B cell (primary cell): Measurements from ENCODE around the gene MEGF8. TPM values are rescaled to one million over a fixed set of nuclear protein-coding genes. Genes with fewer than 3 reads are reported as not detected.

Experiments used
- ATAC-seq: fragments of 200-7000 bp; cut with Tn5 transposase; one replicate; pipeline ENCODE4 v1.10.0; 2021; ENCODE audit warnings: low read depth, mild to moderate bottlenecking, moderate number of reproducible peaks, moderate library complexity
- CTCF ChIA-PET: fragments of 350-600 bp; sonication (Branson Sonifier 250); formaldehyde crosslinking; loops from one replicate; lab custom pipeline; 2021; ENCODE audit warnings: antibody characterized with exemption, inconsistent platforms; lab: Charles Lee
- POLR2A ChIA-PET: fragments of 350-600 bp; sonication (Branson Sonifier 250); formaldehyde crosslinking; loops from one replicate; lab custom pipeline; 2021; ENCODE audit warnings: antibody characterized with exemption; lab: Charles Lee
- DNase-seq: peaks from one replicate; pipeline ENCODE4 v3.0.0; 2013
- H2AFZ ChIP-seq: 2 replicates; pipeline ENCODE4 v1.6.1; 2012; ENCODE audit warnings: mild to moderate bottlenecking, low read depth, low read length; ENCODE audit not compliant: insufficient read depth, poor library complexity, severe bottlenecking
- H3K27ac ChIP-seq, 2 donors: 1 replicate in 1 of 2; 2 replicates in 1 of 2; pipeline ENCODE4 v1.5.1; 2012 to 2013; ENCODE audit warnings: low read length in 2 of 2, mild to moderate bottlenecking in 2 of 2, moderate library complexity in 1 of 2
- H3K27me3 ChIP-seq, 4 experiments: fragments of 200-600 bp in 1 of 4; sonication (generic) in 1 of 4; replicated peaks in 1 of 4; 1 replicate in 2 of 4; 2 replicates in 2 of 4; pipeline versions ENCODE4 v1.6.1 to v1.7.0; 2013 to 2016; ENCODE audit warnings: low read length in 3 of 4, mild to moderate bottlenecking in 2 of 4, mixed read lengths in 1 of 4, moderate library complexity in 1 of 4; ENCODE audit not compliant: insufficient read depth in 4 of 4, control insufficient read depth in 3 of 4; ENCODE audit errors: control extremely low read depth in 1 of 4
- H3K36me3 ChIP-seq, 2 experiments: replicated peaks in 1 of 2; 1 replicate in 1 of 2; 2 replicates in 1 of 2; pipeline versions ENCODE4 v1.6.1 to v1.7.1; 2013; ENCODE audit warnings: low read length in 1 of 2; ENCODE audit not compliant: insufficient read depth in 2 of 2, control insufficient read depth in 1 of 2; ENCODE audit errors: control extremely low read depth in 1 of 2, extremely low read depth in 1 of 2
- H3K4me1 ChIP-seq, 2 donors: fragments of 200-600 bp in 1 of 2; sonication (generic) in 1 of 2; 1 replicate in 1 of 2; 2 replicates in 1 of 2; pipeline versions ENCODE4 v1.5.1 to v1.6.1; 2013 to 2017; ENCODE audit warnings: low read length in 2 of 2; ENCODE audit not compliant: control insufficient read depth in 2 of 2, insufficient read depth in 2 of 2
- H3K4me2 ChIP-seq: replicated peaks from 2 replicates; pipeline ENCODE3; 2012; ENCODE audit warnings: mild to moderate bottlenecking, low read depth, low read length; ENCODE audit not compliant: poor library complexity, severe bottlenecking
- H3K4me3 ChIP-seq, 5 experiments: fragments of 200-600 bp in 1 of 5; sonication (generic) in 1 of 5; 1 replicate in 3 of 5; 2 replicates in 2 of 5; pipeline versions ENCODE4 v1.5.1 to v1.7.0; 2011 to 2016; ENCODE audit warnings: low read length in 4 of 5, mild to moderate bottlenecking in 4 of 5, low read depth in 2 of 5, control low read depth in 1 of 5, moderate library complexity in 1 of 5; ENCODE audit not compliant: insufficient read depth in 1 of 5; ENCODE audit errors: control extremely low read depth in 1 of 5, extremely low read depth in 1 of 5
- H3K79me2 ChIP-seq: fragments of 200-600 bp; sonication (generic); one replicate; pipeline ENCODE4 v1.6.0; 2016; ENCODE audit warnings: low read length; ENCODE audit not compliant: control insufficient read depth, insufficient read depth
- H3K9ac ChIP-seq: fragments of 200-600 bp; sonication (generic); 2 replicates; pipeline ENCODE4 v1.6.1; 2017; ENCODE audit warnings: mild to moderate bottlenecking, low read length, moderate library complexity
- H3K9me3 ChIP-seq, 3 donors: one replicate each; pipeline versions ENCODE4 v1.6.1 to v1.7.1; 2013; ENCODE audit warnings: low read length in 2 of 3; ENCODE audit not compliant: control insufficient read depth in 2 of 3, insufficient read depth in 1 of 3; ENCODE audit errors: control extremely low read depth in 1 of 3
- H4K20me1 ChIP-seq: 2 replicates; pipeline ENCODE4 v1.6.0; 2012; ENCODE audit warnings: mild to moderate bottlenecking, low read length; ENCODE audit not compliant: insufficient read depth, control insufficient read depth, poor library complexity, severe bottlenecking
- H3K27ac Mint-ChIP-seq: one replicate; pipeline ENCODE4 v1.8.0; 2021; ENCODE audit warnings: mixed read lengths
- H3K27me3 Mint-ChIP-seq: one replicate; pipeline ENCODE4 v1.8.0; 2021; ENCODE audit warnings: mixed read lengths
- H3K4me1 Mint-ChIP-seq: one replicate; pipeline ENCODE4 v1.8.0; 2021; ENCODE audit warnings: mixed read lengths
- H3K4me3 Mint-ChIP-seq: one replicate; pipeline ENCODE4 v1.8.0; 2021; ENCODE audit warnings: mixed read lengths
- H3K9me3 Mint-ChIP-seq: one replicate; pipeline ENCODE4 v1.8.0; 2022; ENCODE audit warnings: mixed read lengths; ENCODE audit not compliant: insufficient read depth
- EZH2 ChIP-seq: IDR thresholded peaks from 2 replicates; pipeline ENCODE4 v1.6.1; 2012; ENCODE audit warnings: borderline replicate concordance, low read depth, mild to moderate bottlenecking, moderate library complexity, low read length; ENCODE audit not compliant: insufficient read depth, poor library complexity, severe bottlenecking
- WGBS: methylation state at CpG from one replicate; pipeline ENCODE4 v1.1.5; 2013; ENCODE audit warnings: missing lambda C conversion rate; ENCODE audit not compliant: insufficient coverage; 5-methylcytosine and 5-hydroxymethylcytosine counted together
- intact Hi-C: fragments of 100-400 bp; cut with micrococcal nuclease; formaldehyde crosslinking; loops from one replicate; pipeline ENCODE4 v1.10.0; 2022
- polyA plus RNA-seq: library from polyadenylated mRNA; depleted of rRNA; stranded (reverse); fragments of >200 nt; gene quantifications from 2 replicates; pipeline ENCODE4 v1.2.3, GENCODE V29; 2012
- total RNA-seq, 2 donors: library from RNA; stranded (reverse); fragments of 120-200 nt in 1 of 2; gene quantifications; 1 replicate in 1 of 2; 2 replicates in 1 of 2; pipeline versions ENCODE4 v1.2.3 to v1.2.4, GENCODE V29; 2013 to 2022
- TF ChIP-seq, protein P1 (sequence below): fragments of 200-600 bp; IDR thresholded peaks from one replicate; pipeline ENCODE4 v1.8.0; 2022; ENCODE audit warnings: antibody characterized with exemption, mild to moderate bottlenecking

Gene MEGF8
- total and polyA plus RNA-seq, 2 donors (not counting 1 experiment from before 2014, with no cell fraction given) = 8.2 to 26.5 TPM

DNA sequence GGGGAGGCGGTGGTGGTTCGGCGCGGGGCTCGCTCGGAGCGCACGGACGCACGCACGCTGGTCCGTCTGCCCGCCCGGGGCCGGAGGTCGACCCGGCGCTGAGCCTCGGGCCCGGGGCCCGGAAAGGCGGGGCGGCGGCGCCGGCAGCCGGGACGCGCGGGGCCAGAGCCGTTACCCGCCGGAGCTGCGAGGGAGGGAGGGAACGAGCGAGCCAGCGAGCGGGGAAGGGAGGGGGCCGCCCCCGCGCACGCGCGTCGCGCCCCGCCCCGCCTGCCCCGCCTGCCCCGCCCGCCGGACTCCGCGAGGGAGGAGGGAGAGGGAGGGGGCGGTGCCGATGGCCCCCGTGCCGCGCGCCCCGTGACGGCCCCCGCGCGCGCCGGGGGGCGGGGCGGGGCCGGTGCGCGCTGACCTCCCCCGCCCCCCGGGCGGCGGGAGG lies 41.4 kb upstream of the MEGF8 start:
- Mint-ChIP-seq H3K27me3 (no peaks in the 10 kb centered on the region), H3K9me3 (no peaks in the 10 kb centered on the region), H3K27ac (no peak overlapping the region), H3K4me3 (no peak overlapping the region), H3K4me1 (peaks cover 30% of the 10 kb centered on the region)
- Histone ChIP-seq H3K4me2 (peak overlapping the region; percentile 48), H3K79me2 (peaks cover 23% of the 10 kb centered on the region), H3K9ac (no peak overlapping the region), H3K36me3 (peaks cover 0 to 23% of the 10 kb centered on the region in 2 experiments), H3K9me3 (no peaks in the 10 kb centered on the region), H3K27ac (peak overlapping the region in 1 of 2 donors; percentile 27), H2AFZ (no peak overlapping the region), H3K4me1 (peaks cover 48 to 58% of the 10 kb centered on the region in 2 donors), H3K4me3 (peak overlapping the region in 3 of 5 experiments; percentile 20 to 68 (median 43)), H3K27me3 (no peaks in the 10 kb centered on the region), H4K20me1 (peaks cover 31% of the 10 kb centered on the region)
- under 1% methylated on average over 68 of the region's 76 CpGs for WGBS
- CTCF ChIA-PET = interaction anchor here (1.0 to 1.3 kb wide), 4 partner anchors 11 to 176 kb away, joined by 3 to 5 read pairs (median 4); partner anchors contain the start of gene GSK3A
- intact Hi-C loops = loop anchor here (1.0 to 5.0 kb wide), 2 partner anchors 41 to 82 kb away; partner anchors contain the start of gene MEGF8
- TF ChIP-seq EZH2 = no peak
- TF ChIP-seq, protein P1, sequence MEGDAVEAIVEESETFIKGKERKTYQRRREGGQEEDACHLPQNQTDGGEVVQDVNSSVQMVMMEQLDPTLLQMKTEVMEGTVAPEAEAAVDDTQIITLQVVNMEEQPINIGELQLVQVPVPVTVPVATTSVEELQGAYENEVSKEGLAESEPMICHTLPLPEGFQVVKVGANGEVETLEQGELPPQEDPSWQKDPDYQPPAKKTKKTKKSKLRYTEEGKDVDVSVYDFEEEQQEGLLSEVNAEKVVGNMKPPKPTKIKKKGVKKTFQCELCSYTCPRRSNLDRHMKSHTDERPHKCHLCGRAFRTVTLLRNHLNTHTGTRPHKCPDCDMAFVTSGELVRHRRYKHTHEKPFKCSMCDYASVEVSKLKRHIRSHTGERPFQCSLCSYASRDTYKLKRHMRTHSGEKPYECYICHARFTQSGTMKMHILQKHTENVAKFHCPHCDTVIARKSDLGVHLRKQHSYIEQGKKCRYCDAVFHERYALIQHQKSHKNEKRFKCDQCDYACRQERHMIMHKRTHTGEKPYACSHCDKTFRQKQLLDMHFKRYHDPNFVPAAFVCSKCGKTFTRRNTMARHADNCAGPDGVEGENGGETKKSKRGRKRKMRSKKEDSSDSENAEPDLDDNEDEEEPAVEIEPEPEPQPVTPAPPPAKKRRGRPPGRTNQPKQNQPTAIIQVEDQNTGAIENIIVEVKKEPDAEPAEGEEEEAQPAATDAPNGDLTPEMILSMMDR = no peak
- POLR2A ChIA-PET = interaction anchor here (0.5 to 5.5 kb wide), 7 partner anchors 14 to 1919 kb away, joined by 3 to 23 read pairs (median 7); partner anchors contain the start of genes CIC, GSK3A, PAFAH1B3 and PRR19
- DNase-seq (peak; percentile 94), ATAC-seq (peak; percentile 44)
